Gastrocnemius medialis (tissue), 4 donors: ENCODE data around the gene CCR9.

Experiments used
- CTCF ChIP-seq, 5 experiments: fragments of 450-650 bp in 3 of 5; fragments of 200-600 bp in 2 of 5; sonication (generic) in 2 of 5; IDR thresholded peaks in 4 of 5; conservative IDR thresholded peaks in 1 of 5; 1 replicate in 4 of 5; 2 replicates in 1 of 5; pipeline ENCODE4 v1.5.1; 2016 to 2019; ENCODE audit warnings: antibody characterized with exemption in 5 of 5, mild to moderate bottlenecking in 3 of 5, moderate library complexity in 3 of 5
- POLR2A ChIP-seq, 2 donors: fragments of 450-650 bp; IDR thresholded peaks; one replicate each; pipeline ENCODE4 v1.6.1; 2017; ENCODE audit warnings: antibody characterized with exemption in 2 of 2, mild to moderate bottlenecking in 2 of 2, moderate library complexity in 2 of 2

GRCh38 chr3:45838466-45838865 lies 47.9 kb upstream of the CCR9 start:
- TF ChIP-seq CTCF (IDR thresholded peaks at IDR 0.05 in 4 of 5, conservative IDR thresholded peaks at IDR 0.05 in 1 of 5) (no peak), POLR2A (IDR thresholded peaks at IDR 0.05) (no peak)
